ENCODE results near the gene ATP8A2. TPM values are rescaled to one million over a fixed set of nuclear protein-coding genes. Genes with fewer than 3 reads are reported as not detected.

The ATP8A2 gene
- total and polyA plus RNA-seq, 2 of the 8 experiments (the other 6 are each of a cell fraction or from before 2014, with no cell fraction given): 2.4 to 8.3 TPM

GRCh38 chr13:26011208-26011573 lies 639.4 kb downstream of the ATP8A2 start:
- no peak overlapping the region for H2BK120ac ChIP-seq (replicated peaks; ENCODE audit: low read depth, low read length)
- peak overlapping the region; percentile 65; the same call in 1 of the 2 replicates for H2BK15ac ChIP-seq (ENCODE audit: low read length)
- peak overlapping the region in 1 of 4 experiments; percentile 10; a peak in 1 of 8 replicates for H3K4me3 ChIP-seq (ENCODE audit: extremely low read depth in 1 of 4, insufficient read depth in 2 of 4, low read depth in 3 of 4, low read length in 4 of 4)
- H3K4me2 ChIP-seq (ENCODE audit: insufficient read depth in 1 of 2, low read depth in 2 of 2, low read length in 2 of 2): no peak overlapping the region; a peak in 1 of 4 replicates
- H3K14ac ChIP-seq (ENCODE audit: insufficient read length): no peak overlapping the region
- peaks cover 0 to 1% (median 0%) of the 10 kb centered on the region in 4 experiments; a peak in 3 of 7 replicates for H3K27me3 ChIP-seq (replicated peaks in 1 of 4; ENCODE audit: control insufficient read depth in 3 of 4, extremely low read depth in 1 of 4, insufficient read depth in 3 of 4, low read length in 3 of 4)
- no peak overlapping the region for H2AK5ac ChIP-seq (ENCODE audit: low read depth, low read length)
- H2BK12ac ChIP-seq (ENCODE audit: low read depth, low read length): no peak overlapping the region
- 0 out of 2 replicates have a peak, but pooled peaks cover 2% of the 10 kb centered on the region for H3K23me2 ChIP-seq (ENCODE audit: low read depth, low read length)
- no peaks in the 10 kb centered on the region for H3K79me1 ChIP-seq (ENCODE audit: low read depth, low read length)
- H3K9me3 ChIP-seq (ENCODE audit: insufficient read depth in 2 of 2, low read depth in 1 of 2, low read length in 1 of 2): no peaks in the 10 kb centered on the region
- H4K20me1 ChIP-seq (replicated peaks in 1 of 2; ENCODE audit: control insufficient read depth in 1 of 2, insufficient read depth in 2 of 2, low read length in 2 of 2): no peaks in the 10 kb centered on the region
- no peak for FAIRE-seq
- ChIA-PET POLR2A (ENCODE audit: partially characterized antibody) (interaction anchor here (0.7 kb wide), 1 partner anchor 35 kb away, joined by 3 read pairs; no protein-coding TSS in a partner anchor), CTCF (ENCODE audit: partially characterized antibody) (interaction anchor here (1.3 to 2.5 kb wide), 2 partner anchors 8 to 84 kb away, joined by 5 to 8 read pairs; no protein-coding TSS in a partner anchor)
- WGBS, 2 experiments (ENCODE audit: extremely low coverage in 1 of 2, insufficient coverage in 1 of 2, insufficient read length in 1 of 2, insufficient replicate concordance in 2 of 2, low coverage in 1 of 2, low lambda C conversion rate in 2 of 2, missing lambda C conversion rate in 1 of 2): 88% methylated on average over 4 of the region's 4 CpGs; no CpG with 5 or more reads in 1 of the 2 experiments
- no peak overlapping the region for H3K23ac ChIP-seq (ENCODE audit: insufficient read length)
- H2BK5ac ChIP-seq (ENCODE audit: low read depth, low read length): no peak overlapping the region
- TF ChIP-seq BCL11A (IDR thresholded peaks at IDR 0.05; ENCODE audit: low read depth in 2 of 2, low read length in 2 of 2) (no peak), SP4 (IDR thresholded peaks at IDR 0.05; ENCODE audit: low read length) (no peak), CREB1 (IDR thresholded peaks at IDR 0.05) (peak; percentile 18; the same call in 1 of the 2 replicates)
- H2AFZ ChIP-seq (ENCODE audit: low read length): no peak overlapping the region
- H3K4me1 ChIP-seq (replicated peaks in 1 of 4; ENCODE audit: control insufficient read depth in 3 of 4, insufficient read depth in 4 of 4, low read length in 3 of 4): peaks cover 0 to 8% (median 4%) of the 10 kb centered on the region in 4 experiments; a peak in 4 of 7 replicates
- no peak overlapping the region for H3K4ac ChIP-seq (replicated peaks; ENCODE audit: insufficient read length, low read depth, low read length)
- H4K5ac ChIP-seq (ENCODE audit: insufficient read length, low read depth, low read length): no peak overlapping the region
- no peak overlapping the region for H4K8ac ChIP-seq (ENCODE audit: extremely low read depth, insufficient read depth, low read length)
- no peak for DNase-seq (ENCODE audit: low read depth in 1 of 2, low spot score in 2 of 2)
- no peaks in the 10 kb centered on the region for H3K36me3 ChIP-seq (ENCODE audit: control insufficient read depth in 2 of 4, insufficient read depth in 4 of 4, low read length in 3 of 4)
- H3K18ac ChIP-seq (ENCODE audit: extremely low read depth, low read length): no peak overlapping the region
- no peak overlapping the region for H4K91ac ChIP-seq (replicated peaks; ENCODE audit: insufficient read length, low read length)
- H3K9ac ChIP-seq (replicated peaks in 1 of 4; ENCODE audit: extremely low read depth in 1 of 4, low read depth in 3 of 4, low read length in 3 of 4): no peak overlapping the region
- no peak overlapping the region for H3K27ac ChIP-seq (ENCODE audit: low read depth, low read length)
- H3K79me2 ChIP-seq (ENCODE audit: control insufficient read depth in 1 of 2, insufficient read depth in 2 of 2, low read length in 2 of 2): no peaks in the 10 kb centered on the region
- H2BK20ac ChIP-seq (ENCODE audit: low read length): no peak overlapping the region
- no peak overlapping the region for H3K56ac ChIP-seq (replicated peaks; ENCODE audit: insufficient read length, low read depth, low read length)

Data from H1 (cell line).